HG03045 (cell line): ENCODE results near the gene CDKL4.
A peak's percentile ranks its signal among the peaks of the same experiment; 100 is the strongest.
"Not testable (repeated sequence)": the region's sequence is repeated elsewhere in the genome, so short reads cannot be mapped to it uniquely, and the experiment has no call there.

Experiments
- ATAC-seq: cut with Tn5 transposase; IDR thresholded peaks from one replicate; pipeline ENCODE4 v1.9.1; 2021; ENCODE audit warnings: mild to moderate bottlenecking, moderate library complexity; ENCODE audit not compliant: unreplicated experiment

CDKL4 gene

GRCh38 chr2:39144416-39144815, 99.4 kb downstream of the CDKL4 start:
- ATAC-seq = no peak

GRCh38 chr2:39142904-39143605, 100.7 kb downstream of the CDKL4 start:
- no peak for ATAC-seq

- ATAC-seq = no peak
Observed at GRCh38 chr2:39141334-39142271, 102.2 kb downstream of the CDKL4 start.

- ATAC-seq = not testable (repeated sequence)
Observed at GRCh38 chr2:39140948-39141333, 102.8 kb downstream of the CDKL4 start.

GRCh38 chr2:39140322-39140847, 103.4 kb downstream of the CDKL4 start:
- ATAC-seq = no peak

GRCh38 chr2:39139511-39140237, 104.1 kb downstream of the CDKL4 start:
- ATAC-seq = no peak

GRCh38 chr2:39138837-39139211, 104.9 kb downstream of the CDKL4 start:
- no peak for ATAC-seq

GRCh38 chr2:39138187-39138836, 105.5 kb downstream of the CDKL4 start:
- ATAC-seq = not testable (repeated sequence)

- ATAC-seq = no peak
Observed at GRCh38 chr2:39136799-39137198, 107.0 kb downstream of the CDKL4 start.

- ATAC-seq = no peak
Observed at GRCh38 chr2:39135690-39136259, 108.0 kb downstream of the CDKL4 start.

- no peak for ATAC-seq
Observed at GRCh38 chr2:39133215-39133851, 110.4 kb downstream of the CDKL4 start.

GRCh38 chr2:39128919-39129391, 114.8 kb downstream of the CDKL4 start:
- peak; percentile 47 for ATAC-seq

- no peak for ATAC-seq
Observed at GRCh38 chr2:39127973-39128372, 115.8 kb downstream of the CDKL4 start.
